ENCODE measurements around the gene TEKT2. TPM values are rescaled to one million over a fixed set of nuclear protein-coding genes. Genes with fewer than 3 reads are reported as not detected.

Gene TEKT2
- total and polyA plus RNA-seq, 2 of the 4 experiments (the other 2 are of a cell fraction): 0.18 TPM; not detected in 1

GRCh38 chr1:36068866-36069265 lies 15.0 kb upstream of the TEKT2 start:
- Histone ChIP-seq H3K27me3 (ENCODE audit: control insufficient read depth, insufficient read depth, low read length) (no peaks in the 10 kb centered on the region), H3K9me3 (ENCODE audit: control insufficient read depth, insufficient read depth, low read length) (no peaks in the 10 kb centered on the region), H4K5ac (ENCODE audit: low read depth, low read length) (no peak overlapping the region), H4K20me1 (ENCODE audit: insufficient read depth, low read length) (no peaks in the 10 kb centered on the region), H3K79me1 (ENCODE audit: low read depth in 1 of 2, low read length in 2 of 2) (no peaks in the 10 kb centered on the region), H3K9me1 (ENCODE audit: insufficient read depth, low read length) (no peaks in the 10 kb centered on the region), H2AK5ac (ENCODE audit: low read depth, low read length) (no peak overlapping the region), H3K23ac (ENCODE audit: low read depth, low read length) (no peak overlapping the region), H3K14ac (replicated peaks; ENCODE audit: low read depth, low read length) (no peak overlapping the region), H4K8ac (ENCODE audit: low read depth in 2 of 2, low read length in 2 of 2) (no peak overlapping the region), H2AK9ac (replicated peaks; ENCODE audit: low read depth, low read length, poor library complexity) (no peak overlapping the region), H2BK15ac (ENCODE audit: low read depth, low read length) (no peak overlapping the region), H2BK20ac (ENCODE audit: low read depth, low read length) (no peak overlapping the region), H2BK120ac (ENCODE audit: low read depth, low read length) (no peak overlapping the region), H2AFZ (replicated peaks; ENCODE audit: low read length, poor library complexity) (no peak overlapping the region), H3K27ac (ENCODE audit: insufficient read depth, low read length) (no peak overlapping the region), H3K4ac (ENCODE audit: low read depth, low read length) (no peak overlapping the region), H3K18ac (ENCODE audit: low read depth, low read length) (no peak overlapping the region), H3K4me2 (ENCODE audit: low read depth, low read length) (no peak overlapping the region), H3K36me3 (ENCODE audit: control insufficient read depth, insufficient read depth, low read length) (no peaks in the 10 kb centered on the region), H2BK5ac (ENCODE audit: low read depth, low read length, poor library complexity, severe bottlenecking) (no peak overlapping the region), H4K91ac (ENCODE audit: insufficient read depth, low read depth, low read length) (no peak overlapping the region), H3K9ac (ENCODE audit: low read depth, low read length) (no peak overlapping the region), H3K4me3 (ENCODE audit: insufficient read depth, low read depth, low read length) (no peak overlapping the region), H3K56ac (ENCODE audit: extremely low read depth, insufficient read depth, low read length) (no peak overlapping the region), H3K4me1 (ENCODE audit: control insufficient read depth, insufficient read depth, low read length) (no peaks in the 10 kb centered on the region)
- ATAC-seq (ENCODE audit: low read depth) (no peak), DNase-seq (no peak)
- in situ Hi-C loops (cut with MboI; ENCODE audit: low sequenced_read_pairs) (no loop called here), intact Hi-C loops (cut with micrococcal nuclease) (no loop called here), dilution Hi-C loops (cut with HindIII; ENCODE audit: low sequenced_read_pairs, unreplicated experiment) (no loop called here)
- no CpG with 5 or more reads among the region's 2 CpGs for WGBS, 2 experiments (ENCODE audit: extremely low coverage in 2 of 2, insufficient read length in 1 of 2)
- BruUV-seq (replicated peaks): no TSS peak
- CTCF ChIA-PET: no interaction called here
- no peak for TF ChIP-seq USF2 (IDR thresholded peaks at IDR 0.05; ENCODE audit: low read depth, low read length)
- TF ChIP-seq MAFK (IDR thresholded peaks at IDR 0.05; ENCODE audit: low read depth, low read length): no peak
- no peak for TF ChIP-seq MXI1 (IDR thresholded peaks at IDR 0.05; ENCODE audit: borderline replicate concordance, low read depth, low read length)
- no peak for TF ChIP-seq NFE2L2 (IDR thresholded peaks at IDR 0.05; ENCODE audit: low read depth, low read length)
- no peak for TF ChIP-seq CTCF (conservative IDR thresholded peaks at IDR 0.05; ENCODE audit: low read depth, low read length)
- no peak for TF ChIP-seq ELK1 (IDR thresholded peaks at IDR 0.05; ENCODE audit: borderline replicate concordance, low read depth, low read length)
- no peak for TF ChIP-seq MAZ (IDR thresholded peaks at IDR 0.05; ENCODE audit: borderline replicate concordance, low read depth, low read length)
- no peak for TF ChIP-seq CHD1 (IDR thresholded peaks at IDR 0.05; ENCODE audit: low read depth, low read length)
- no peak for TF ChIP-seq SMC3 (IDR thresholded peaks at IDR 0.05; ENCODE audit: low read depth, low read length)
- no peak for TF ChIP-seq RFX5 (IDR thresholded peaks at IDR 0.05; ENCODE audit: low read depth, low read length)
- TF ChIP-seq FOS (IDR thresholded peaks at IDR 0.05; ENCODE audit: low read depth, low read length): no peak
- no peak for TF ChIP-seq RAD21 (IDR thresholded peaks at IDR 0.05; ENCODE audit: low read length)
- POLR2A ChIA-PET (ENCODE audit: unreplicated experiment): no interaction called here

Measured in IMR-90 (cell line).